DMS53 treated with DMSO at 0.1 percent for 48 hours (cell line): Measurements from ENCODE around the gene RIPPLY2.

Source experiments
- DNase-seq: peaks from one replicate; lab custom pipeline; 2025; ENCODE audit not compliant: unreplicated experiment; lab: John Stamatoyannopoulos, UW

Gene RIPPLY2

DNA sequence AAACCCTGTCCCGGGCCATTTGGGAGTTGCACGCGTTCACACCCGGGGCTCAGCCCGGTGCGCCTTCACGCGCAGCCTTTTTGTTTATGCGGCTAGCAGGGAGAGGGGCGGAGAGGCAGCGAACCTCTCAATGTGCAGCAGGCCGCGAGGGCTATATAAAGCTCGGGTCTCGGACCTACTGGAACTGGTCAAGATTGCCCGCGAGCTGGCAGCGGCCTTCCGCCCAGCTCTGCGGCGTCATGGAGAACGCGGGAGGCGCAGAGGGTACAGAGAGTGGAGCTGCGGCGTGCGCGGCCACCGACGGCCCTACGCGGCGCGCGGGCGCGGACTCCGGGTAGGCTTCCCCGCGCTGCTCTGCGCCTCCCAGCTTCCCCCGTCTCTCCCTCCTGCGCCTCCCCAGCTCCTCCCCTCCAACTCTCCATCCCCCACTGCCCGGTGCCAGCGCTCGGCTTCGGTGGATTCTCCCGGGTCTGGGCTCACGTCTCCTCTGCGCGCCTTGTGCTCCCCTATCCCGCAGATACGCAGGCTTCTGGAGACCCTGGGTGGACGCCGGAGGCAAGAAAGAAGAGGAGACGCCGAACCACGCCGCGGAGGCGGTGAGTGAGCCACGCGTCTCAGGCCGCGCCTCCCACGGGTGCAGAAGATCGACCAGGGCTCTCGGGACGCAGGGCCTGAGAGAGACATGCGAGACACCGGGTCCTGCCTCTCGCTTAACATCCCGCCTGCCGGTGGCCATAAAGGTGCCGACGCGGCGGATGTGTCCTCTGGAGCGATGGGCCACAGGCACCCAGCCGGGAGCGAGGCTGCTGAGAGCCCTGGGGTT, at the start of gene RIPPLY2:
TSS of gene RIPPLY2 (plus strand) at position 183 of the 823 bp plus-strand sequence. CDS start at position 240, 57 bp downstream.
- peak; percentile 67 for DNase-seq

GRCh38 chr6:83803492-83803891, 49.7 kb upstream of the RIPPLY2 start:
- peak; percentile 10 for DNase-seq

DNA sequence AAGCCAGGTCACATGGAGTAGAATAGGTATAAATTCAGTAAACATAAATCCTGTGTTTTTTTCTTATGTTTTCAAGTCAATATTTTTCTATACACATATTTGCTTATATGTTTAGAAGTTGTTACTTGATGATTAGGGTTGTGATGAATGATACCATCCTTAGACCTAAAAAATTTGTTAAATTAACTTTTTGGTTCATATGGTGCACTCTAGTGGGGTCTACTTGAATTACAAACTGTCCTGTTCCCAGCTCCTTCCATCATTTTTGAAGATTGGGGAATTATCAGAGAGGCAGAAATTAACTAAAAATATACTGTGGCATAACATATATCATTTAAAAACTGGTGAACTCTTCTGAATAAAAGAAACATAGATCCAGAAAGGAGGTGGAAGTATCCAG, 48.3 kb upstream of the RIPPLY2 start:
- no peak for DNase-seq

DNA sequence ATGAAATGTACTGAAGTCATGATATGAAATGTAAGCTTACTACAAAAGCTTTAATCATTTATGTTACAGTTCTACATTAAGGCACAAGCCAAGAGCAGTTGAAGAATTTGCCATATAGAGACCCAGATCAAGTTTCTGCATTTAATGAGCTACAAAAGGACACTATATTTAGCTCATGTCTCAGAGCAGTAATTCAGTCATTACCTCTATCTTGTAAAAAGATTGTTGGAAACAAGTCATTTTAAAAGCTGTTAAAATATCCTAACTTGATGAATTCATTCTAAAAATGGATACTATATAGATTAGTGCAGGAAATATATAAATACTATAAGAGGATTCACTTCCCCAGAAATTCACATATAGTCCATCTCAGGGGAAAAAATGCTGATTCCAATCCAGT, 45.2 kb upstream of the RIPPLY2 start:
- no peak for DNase-seq

GRCh38 chr6:83808926-83809325, 44.2 kb upstream of the RIPPLY2 start:
- no peak for DNase-seq

- no peak for DNase-seq
Measured at GRCh38 chr6:83812595-83812994, 40.6 kb upstream of the RIPPLY2 start.

- peak; percentile 33 for DNase-seq
Measured at GRCh38 chr6:83815631-83816272, 37.4 kb upstream of the RIPPLY2 start.

- no peak for DNase-seq
Measured at GRCh38 chr6:83822629-83823169, 30.5 kb upstream of the RIPPLY2 start.

GRCh38 chr6:83824388-83824801, 28.8 kb upstream of the RIPPLY2 start:
- no peak for DNase-seq

GRCh38 chr6:83824831-83825230, 28.3 kb upstream of the RIPPLY2 start:
- DNase-seq: no peak

DNA sequence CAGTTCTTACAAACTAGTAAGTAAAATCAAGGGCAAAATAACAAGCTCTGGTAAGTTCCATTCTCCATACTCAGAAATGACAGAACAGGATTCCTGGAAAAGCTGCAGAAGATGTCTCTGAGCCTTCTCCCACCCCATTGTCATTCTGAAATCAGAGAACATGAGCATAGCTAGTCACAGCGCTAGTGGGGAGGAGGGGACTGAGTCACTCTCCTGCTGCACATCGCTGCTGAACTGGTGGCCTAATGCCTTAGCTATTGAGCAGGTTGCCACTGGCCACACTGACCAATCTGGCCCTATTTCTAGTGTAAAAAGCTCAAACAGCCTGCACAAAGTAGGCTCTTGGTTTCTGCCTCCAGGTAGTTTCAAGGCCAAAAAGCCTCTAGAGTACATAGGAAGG, 26.1 kb upstream of the RIPPLY2 start:
- DNase-seq: no peak

GRCh38 chr6:83838727-83839126, 14.4 kb upstream of the RIPPLY2 start:
- DNase-seq: no peak

GRCh38 chr6:83844170-83844569, 9.0 kb upstream of the RIPPLY2 start:
- no peak for DNase-seq

- DNase-seq: no peak
Measured at GRCh38 chr6:83846291-83846690, 6.9 kb upstream of the RIPPLY2 start.

GRCh38 chr6:83847179-83847578, 6.0 kb upstream of the RIPPLY2 start:
- no peak for DNase-seq

GRCh38 chr6:83849127-83849526, 4.0 kb upstream of the RIPPLY2 start:
- no peak for DNase-seq

DNA sequence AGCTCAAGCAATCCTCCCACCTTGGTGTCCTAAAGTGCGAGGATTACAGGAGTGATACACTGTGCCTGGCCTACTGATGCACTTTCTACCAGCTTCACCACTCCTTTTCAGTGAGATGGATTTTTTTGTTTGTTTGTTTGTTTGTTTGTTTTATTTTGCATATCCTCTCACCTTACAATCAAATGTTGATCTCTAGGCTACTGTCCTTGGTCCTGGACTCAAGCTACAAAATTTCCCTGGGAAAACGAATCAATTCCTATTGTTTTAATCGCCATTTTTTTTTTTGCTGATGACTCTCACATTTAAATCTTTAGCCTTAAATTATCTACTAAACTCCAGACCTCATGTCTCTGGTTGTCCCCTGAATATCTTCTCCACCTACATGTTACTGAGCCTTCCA, 3.5 kb upstream of the RIPPLY2 start:
- no peak for DNase-seq

GRCh38 chr6:83852528-83853177, 507 bp upstream of the RIPPLY2 start:
- DNase-seq: no peak

DNA sequence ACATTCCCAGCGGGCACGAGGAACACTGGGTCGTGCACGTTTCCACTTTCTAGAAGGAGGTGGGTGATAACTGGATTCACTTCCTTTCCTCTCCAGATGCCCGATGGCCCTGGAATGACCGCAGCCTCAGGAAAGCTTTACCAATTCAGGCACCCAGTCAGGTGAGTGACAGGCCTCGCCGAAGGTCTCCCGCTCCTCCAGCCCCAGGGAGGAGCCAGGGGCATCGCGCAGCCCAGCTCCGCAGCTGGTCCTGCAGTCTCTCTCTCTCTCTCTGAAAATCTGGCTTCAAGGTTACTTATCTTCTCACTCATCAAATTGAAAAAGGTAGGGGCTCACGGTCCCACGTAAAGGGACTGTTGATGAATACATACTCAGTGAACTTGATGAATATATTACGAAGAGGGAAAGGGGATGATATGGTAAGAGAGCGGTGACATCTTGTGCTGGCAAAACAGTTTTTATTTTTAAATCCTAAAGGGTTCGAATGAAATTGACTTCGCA, 891 bp downstream of the RIPPLY2 start:
- peak; percentile 67 for DNase-seq

- DNase-seq: no peak
Measured at GRCh38 chr6:83854766-83855165, 1.6 kb downstream of the RIPPLY2 start.
